ENCODE measurements around the gene CYREN. TPM values are rescaled to one million over a fixed set of nuclear protein-coding genes. Genes with fewer than 3 reads are reported as not detected.

CYREN gene
- total and polyA plus RNA-seq, 9 of the 15 experiments (the other 6 are each of a cell fraction or from before 2014, with no cell fraction given) = 13.9 to 108 (median 88.8) TPM

GRCh38 chr7:135208102-135208793 lies 37.7 kb upstream of the CYREN start:
- H3K4me2 ChIP-seq (ENCODE audit: insufficient read depth, low read length) = no peak overlapping the region; the same call in 1 of the 2 replicates
- no peak for ATAC-seq
- H2AFZ ChIP-seq (ENCODE audit: low read depth, low read length) = no peak overlapping the region
- WGBS (ENCODE audit: insufficient coverage, low coverage, missing lambda C conversion rate) = 45% methylated on average over 6 of the region's 6 CpGs
- no peak overlapping the region for H3K27ac ChIP-seq (ENCODE audit: extremely low read depth, low read depth, low read length)
- H3K4me1 ChIP-seq (replicated peaks in 1 of 2; ENCODE audit: control insufficient read depth in 2 of 2, insufficient read depth in 2 of 2, low read length in 2 of 2) = peaks cover 16 to 27% of the 10 kb centered on the region in 2 experiments
- H3K4me3 ChIP-seq = no peak overlapping the region
- DNase-seq (ENCODE audit: extremely low read depth in 1 of 4, low spot score in 3 of 4) = peak in 2 of 4 experiments; percentile 53 to 57
- POLR2A ChIA-PET = interaction anchor here (0.5 kb wide), 1 partner anchor 21 kb away, joined by 3 read pairs; no protein-coding TSS in a partner anchor
- no peaks in the 10 kb centered on the region for H3K79me2 ChIP-seq (ENCODE audit: control insufficient read depth, insufficient read depth, low read length)
- H3K9me1 ChIP-seq (ENCODE audit: control insufficient read depth, insufficient read depth, low read length) = no peaks in the 10 kb centered on the region
- H3K36me3 ChIP-seq (ENCODE audit: control insufficient read depth, insufficient read depth, low read length) = peaks cover 11% of the 10 kb centered on the region; the same call in 2 of the 3 replicates
- peak; percentile 78 for FAIRE-seq
- no peaks in the 10 kb centered on the region; a peak in 1 of 5 replicates for H3K27me3 ChIP-seq (ENCODE audit: control insufficient read depth in 2 of 2, insufficient read depth in 2 of 2, low read length in 2 of 2)
- in situ Hi-C loops (cut with MboI) = no loop called here
- peak overlapping the region in 1 of 2 experiments; percentile 69; a peak in 1 of 4 replicates for H3K9ac ChIP-seq (ENCODE audit: insufficient read depth in 1 of 2, low read depth in 2 of 2, low read length in 2 of 2)
- BruUV-seq (replicated peaks) = no TSS peak
- no peaks in the 10 kb centered on the region for H3K9me3 ChIP-seq (replicated peaks; ENCODE audit: control insufficient read depth, insufficient read depth, low read depth, low read length)
- CTCF ChIA-PET (ENCODE audit: low intra/inter-chr PET ratio) = no interaction called here
- H4K20me1 ChIP-seq (replicated peaks; ENCODE audit: control insufficient read depth, insufficient read depth, low read length) = no peaks in the 10 kb centered on the region
- intact Hi-C loops (cut with micrococcal nuclease) = no loop called here
- no peak for TF ChIP-seq CHD7 (IDR thresholded peaks at IDR 0.05; ENCODE audit: low read depth, low read length)
- TF ChIP-seq ID3 (CRISPR knock-in tag; IDR thresholded peaks at IDR 0.05) = no peak
- TF ChIP-seq ID3 (tag; IDR thresholded peaks at IDR 0.05) = no peak
- TF ChIP-seq MCM3 (IDR thresholded peaks at IDR 0.05) = no peak
- peak; percentile 41; the same call in 1 of the 2 replicates for TF ChIP-seq RAD51 (IDR thresholded peaks at IDR 0.05; ENCODE audit: borderline replicate concordance, low read depth)
- TF ChIP-seq NFIC (IDR thresholded peaks at IDR 0.05) = peak; percentile 80
- no peak for TF ChIP-seq CC2D1A (IDR thresholded peaks at IDR 0.05)
- TF ChIP-seq ZSCAN29 (IDR thresholded peaks at IDR 0.05) = no peak
- TF ChIP-seq CREM (IDR thresholded peaks at IDR 0.05; ENCODE audit: low read depth) = peak; percentile 37; the same call in 1 of the 2 replicates
- peak; percentile 98 for TF ChIP-seq MEIS2 (IDR thresholded peaks at IDR 0.05; ENCODE audit: partially characterized antibody)
- peak; percentile 37; the same call in 1 of the 2 replicates for TF ChIP-seq XRCC5 (IDR thresholded peaks at IDR 0.05; ENCODE audit: low read depth, low read length)
- TF ChIP-seq ZKSCAN1 (IDR thresholded peaks at IDR 0.05; ENCODE audit: low read depth, low read length) = no peak
